EH (cell line): ENCODE results near the gene COL20A1.
A peak's percentile ranks its signal among the peaks of the same experiment; 100 is the strongest.
"Not testable (repeated sequence)": the region's sequence is repeated elsewhere in the genome, so short reads cannot be mapped to it uniquely, and the experiment has no call there.

ENCODE experiments used
- DNase-seq: peaks from one replicate; pipeline ENCODE4 v3.0.0-alpha.2; 2015; ENCODE audit warnings: low read depth

The COL20A1 gene

GRCh38 chr20:63376283-63377250 is 83.6 kb downstream of the COL20A1 start:
- no peak for DNase-seq

GRCh38 chr20:63377256-63377941 is 84.4 kb downstream of the COL20A1 start:
- no peak for DNase-seq

GRCh38 chr20:63377951-63378381 is 85.0 kb downstream of the COL20A1 start:
- DNase-seq = no peak

GRCh38 chr20:63378626-63379025 is 85.6 kb downstream of the COL20A1 start:
- no peak for DNase-seq

GRCh38 chr20:63379296-63379695 is 86.3 kb downstream of the COL20A1 start:
- DNase-seq = no peak

GRCh38 chr20:63379872-63380271 is 86.9 kb downstream of the COL20A1 start:
- not testable (repeated sequence) for DNase-seq

- no peak for DNase-seq
Observed at GRCh38 chr20:63380346-63380870, 87.4 kb downstream of the COL20A1 start.

- DNase-seq = peak; percentile 7
Observed at GRCh38 chr20:63381781-63382431, 88.9 kb downstream of the COL20A1 start.

GRCh38 chr20:63382551-63383300 is 89.7 kb downstream of the COL20A1 start:
- no peak for DNase-seq

GRCh38 chr20:63383556-63383955 is 90.6 kb downstream of the COL20A1 start:
- no peak for DNase-seq

GRCh38 chr20:63384336-63384735 is 91.3 kb downstream of the COL20A1 start:
- no peak for DNase-seq
